IMR-90 (cell line): Measurements from ENCODE around the gene FHAD1. TPM values are rescaled to one million over a fixed set of nuclear protein-coding genes. Genes with fewer than 3 reads are reported as not detected.

Experiments used
- ATAC-seq: fragments of 200-7000 bp; cut with Tn5 transposase; 2 replicates; pipeline ENCODE4 v1.9.1; 2020; ENCODE audit warnings: low read depth, mild to moderate bottlenecking, moderate library complexity
- BruUV-seq: library from RNA; stranded (reverse); fragments of 400-500 nt; replicated peaks from 2 replicates; lab custom pipeline; 2021; lab: Mats Ljungman, UMichigan
- CTCF ChIA-PET: fragments of 300-600 bp; formaldehyde crosslinking; extraction: SDS; loops from one replicate; lab custom pipeline; 2021; ENCODE audit warnings: antibody characterized with exemption; lab: Yijun Ruan, JAX
- POLR2A ChIA-PET: fragments of 300-600 bp; sonication (Branson Sonifier 250); formaldehyde crosslinking; loops from one replicate; lab custom pipeline; 2022; ENCODE audit warnings: antibody characterized with exemption; ENCODE audit not compliant: unreplicated experiment; lab: Charles Lee
- DNase-seq: peaks from one replicate; pipeline ENCODE4 v3.0.0; 2013
- H2AFZ ChIP-seq: replicated peaks from 2 replicates; pipeline ENCODE3; 2013; ENCODE audit warnings: low read length, mild to moderate bottlenecking; ENCODE audit not compliant: poor library complexity
- H2AK5ac ChIP-seq: 2 replicates; pipeline ENCODE4 v1.6.1; 2013; ENCODE audit warnings: low read depth, low read length, inconsistent platforms
- H2AK9ac ChIP-seq: replicated peaks from 2 replicates; pipeline ENCODE3; 2013; ENCODE audit warnings: mild to moderate bottlenecking, low read depth, low read length, moderate library complexity; ENCODE audit not compliant: poor library complexity
- H2BK120ac ChIP-seq: 2 replicates; pipeline ENCODE4 v1.6.1; 2013; ENCODE audit warnings: low read depth, low read length, inconsistent platforms
- H2BK15ac ChIP-seq: 3 replicates; pipeline ENCODE4 v1.6.1; 2013; ENCODE audit warnings: low read depth, low read length, inconsistent platforms
- H2BK20ac ChIP-seq: 2 replicates; pipeline ENCODE4 v1.6.1; 2013; ENCODE audit warnings: low read depth, mild to moderate bottlenecking, inconsistent platforms, low read length, moderate library complexity
- H2BK5ac ChIP-seq: 2 replicates; pipeline ENCODE4 v1.6.1; 2013; ENCODE audit warnings: mild to moderate bottlenecking, low read depth, low read length, inconsistent platforms; ENCODE audit not compliant: poor library complexity, severe bottlenecking
- H3K14ac ChIP-seq: replicated peaks from 2 replicates; pipeline ENCODE4 v1.6.1; 2013; ENCODE audit warnings: low read depth, low read length, inconsistent platforms
- H3K18ac ChIP-seq: 2 replicates; pipeline ENCODE4 v1.6.1; 2013; ENCODE audit warnings: low read depth, low read length, control low read depth
- H3K23ac ChIP-seq: 2 replicates; pipeline ENCODE4 v1.6.1; 2013; ENCODE audit warnings: low read depth, low read length, inconsistent platforms
- H3K27ac ChIP-seq: 2 replicates; pipeline ENCODE4 v1.5.1; 2013; ENCODE audit warnings: mild to moderate bottlenecking, control low read depth, low read length; ENCODE audit not compliant: insufficient read depth
- H3K27me3 ChIP-seq: 2 replicates; pipeline ENCODE4 v1.6.1; 2013; ENCODE audit warnings: low read length; ENCODE audit not compliant: control insufficient read depth, insufficient read depth
- H3K36me3 ChIP-seq: 2 replicates; pipeline ENCODE4 v1.6.1; 2013; ENCODE audit warnings: low read length, mixed read lengths; ENCODE audit not compliant: control insufficient read depth, insufficient read depth
- H3K4ac ChIP-seq: 2 replicates; pipeline ENCODE4 v1.6.1; 2013; ENCODE audit warnings: low read depth, low read length, inconsistent platforms
- H3K4me1 ChIP-seq: 2 replicates; pipeline ENCODE4 v1.6.1; 2013; ENCODE audit warnings: low read length, mixed read lengths; ENCODE audit not compliant: control insufficient read depth, insufficient read depth
- H3K4me2 ChIP-seq: 2 replicates; pipeline ENCODE4 v1.6.1; 2013; ENCODE audit warnings: low read depth, mild to moderate bottlenecking, control low read depth, low read length, moderate library complexity
- H3K4me3 ChIP-seq: 2 replicates; pipeline ENCODE4 v1.5.1; 2013; ENCODE audit warnings: low read depth, mild to moderate bottlenecking, control low read depth, low read length, moderate library complexity; ENCODE audit not compliant: insufficient read depth
- H3K56ac ChIP-seq: 2 replicates; pipeline ENCODE4 v1.6.1; 2013; ENCODE audit warnings: low read length, inconsistent platforms; ENCODE audit not compliant: insufficient read depth; ENCODE audit errors: extremely low read depth
- H3K79me1 ChIP-seq, 2 experiments: 2 replicates each; pipeline ENCODE4 v1.6.1; 2013; ENCODE audit warnings: low read length in 2 of 2, inconsistent platforms in 1 of 2, low read depth in 1 of 2
- H3K9ac ChIP-seq: 2 replicates; pipeline ENCODE4 v1.6.1; 2013; ENCODE audit warnings: low read depth, low read length, control low read depth
- H3K9me1 ChIP-seq: 2 replicates; pipeline ENCODE4 v1.6.1; 2013; ENCODE audit warnings: low read length, inconsistent platforms; ENCODE audit not compliant: insufficient read depth
- H3K9me3 ChIP-seq: 2 replicates; pipeline ENCODE4 v1.6.1; 2013; ENCODE audit warnings: low read length; ENCODE audit not compliant: control insufficient read depth, insufficient read depth
- H4K20me1 ChIP-seq: 2 replicates; pipeline ENCODE4 v1.6.1; 2013; ENCODE audit warnings: low read length, inconsistent platforms; ENCODE audit not compliant: insufficient read depth
- H4K5ac ChIP-seq: 2 replicates; pipeline ENCODE4 v1.6.1; 2013; ENCODE audit warnings: mild to moderate bottlenecking, low read depth, low read length, control low read depth
- H4K8ac ChIP-seq, 2 experiments: 2 replicates each; pipeline ENCODE4 v1.6.1; 2013; ENCODE audit warnings: low read depth in 2 of 2, low read length in 2 of 2, control low read depth in 1 of 2, inconsistent platforms in 1 of 2
- H4K91ac ChIP-seq: 2 replicates; pipeline ENCODE4 v1.6.1; 2013; ENCODE audit warnings: low read depth, low read length, inconsistent platforms; ENCODE audit not compliant: insufficient read depth
- BHLHE40 ChIP-seq: fragments of 150-350 bp; IDR thresholded peaks from 2 replicates; pipeline ENCODE4 v1.6.1; 2016; ENCODE audit warnings: mild to moderate bottlenecking, low read depth, low read length
- CEBPB ChIP-seq: IDR thresholded peaks from 2 replicates; pipeline ENCODE4 v1.6.1; 2012; ENCODE audit warnings: low read depth, low read length, improper control_type of control experiment
- CTCF ChIP-seq: conservative IDR thresholded peaks from 2 replicates; pipeline ENCODE4 v1.5.1; 2012; ENCODE audit warnings: mild to moderate bottlenecking, low read depth, low read length, improper control_type of control experiment
- FOS ChIP-seq: fragments of 150-350 bp; IDR thresholded peaks from 2 replicates; pipeline ENCODE4 v1.6.1; 2016; ENCODE audit warnings: low read depth, low read length
- MAFK ChIP-seq: IDR thresholded peaks from 2 replicates; pipeline ENCODE4 v1.6.1; 2012; ENCODE audit warnings: low read depth, low read length, improper control_type of control experiment
- MAZ ChIP-seq: IDR thresholded peaks from 2 replicates; pipeline ENCODE4 v1.6.1; 2012; ENCODE audit warnings: low read depth, mild to moderate bottlenecking, low read length, improper control_type of control experiment, moderate library complexity, borderline replicate concordance
- MXI1 ChIP-seq: IDR thresholded peaks from 2 replicates; pipeline ENCODE4 v1.6.1; 2012; ENCODE audit warnings: low read depth, mild to moderate bottlenecking, low read length, moderate library complexity, borderline replicate concordance
- NFE2L2 ChIP-seq: fragments of 150-350 bp; IDR thresholded peaks from 2 replicates; pipeline ENCODE4 v1.6.1; 2016; ENCODE audit warnings: low read depth, mild to moderate bottlenecking, low read length
- POLR2A ChIP-seq: IDR thresholded peaks from 2 replicates; pipeline ENCODE4 v1.6.1; 2012; ENCODE audit warnings: mild to moderate bottlenecking, low read depth, low read length
- RAD21 ChIP-seq: IDR thresholded peaks from 2 replicates; pipeline ENCODE4 v1.6.1; 2012; ENCODE audit warnings: low read length, improper control_type of control experiment
- RCOR1 ChIP-seq: IDR thresholded peaks from 2 replicates; pipeline ENCODE4 v1.6.1; 2012; ENCODE audit warnings: mild to moderate bottlenecking, low read length, improper control_type of control experiment; ENCODE audit not compliant: insufficient replicate concordance
- RFX5 ChIP-seq: IDR thresholded peaks from 2 replicates; pipeline ENCODE4 v1.8.0; 2012; ENCODE audit warnings: low read depth, mild to moderate bottlenecking, low read length, moderate library complexity
- SMC3 ChIP-seq: fragments of 150-350 bp; IDR thresholded peaks from 2 replicates; pipeline ENCODE4 v1.6.1; 2016; ENCODE audit warnings: low read depth, mild to moderate bottlenecking, antibody characterized with exemption, low read length, moderate library complexity
- WGBS, 2 experiments: methylation state at CpG; one replicate each; pipeline versions ENCODE4 v1.1.5 to v1.1.7; 2013; ENCODE audit warnings: missing lambda C conversion rate in 2 of 2; ENCODE audit not compliant: insufficient read length in 1 of 2; ENCODE audit errors: extremely low coverage in 2 of 2; 5-methylcytosine and 5-hydroxymethylcytosine counted together
- dilution Hi-C: fragments of 300-500 bp; cut with HindIII; formaldehyde crosslinking; loops from one replicate; pipeline ENCODE4 v1.14.3; 2018; ENCODE audit warnings: low sequenced_read_pairs; ENCODE audit not compliant: unreplicated experiment
- in situ Hi-C: fragments of 300-500 bp; cut with MboI; formaldehyde crosslinking; loops from 3 replicates; pipeline ENCODE4 v1.14.3; 2019; ENCODE audit warnings: low sequenced_read_pairs, inconsistent platforms, mixed read lengths
- intact Hi-C: fragments of 100-400 bp; cut with micrococcal nuclease; formaldehyde crosslinking; loops from 2 replicates; pipeline ENCODE4 v1.10.0; 2022
- polyA plus RNA-seq, 3 experiments: library from polyadenylated mRNA; depleted of rRNA; stranded (reverse); fragments of >200 nt; gene quantifications; 2 replicates each; pipeline ENCODE4 v1.2.3, GENCODE V29; 2012; ENCODE audit warnings: low replicate concordance in 1 of 3
- total RNA-seq: library from RNA; depleted of rRNA; stranded (reverse); fragments of >200 nt; gene quantifications from 2 replicates; pipeline ENCODE4 v1.2.3, GENCODE V29; 2012
- TF ChIP-seq, protein P1 (sequence below): fragments of 150-350 bp; IDR thresholded peaks from 2 replicates; pipeline ENCODE4 v1.6.1; 2016; ENCODE audit warnings: low read depth, mild to moderate bottlenecking, low read length, moderate library complexity, borderline replicate concordance
- TF ChIP-seq, protein P2 (sequence below): fragments of 150-350 bp; IDR thresholded peaks from 2 replicates; pipeline ENCODE4 v1.6.1; 2017; ENCODE audit warnings: mild to moderate bottlenecking, antibody characterized with exemption, low read length, low read depth

Gene FHAD1
- total and polyA plus RNA-seq, 2 of the 4 experiments (the other 2 are of a cell fraction), result not detected

GRCh38 chr1:15258833-15259621 is 12.0 kb downstream of the FHAD1 start:
- Histone ChIP-seq H3K79me1 (no peaks in the 10 kb centered on the region), H3K4ac (no peak overlapping the region), H2BK20ac (no peak overlapping the region), H3K9me1 (peaks cover 5% of the 10 kb centered on the region; the same call in 1 of the 2 replicates), H4K91ac (no peak overlapping the region), H2BK120ac (no peak overlapping the region), H3K4me3 (no peak overlapping the region), H3K4me2 (no peak overlapping the region), H2AFZ (no peak overlapping the region), H3K14ac (no peak overlapping the region), H3K36me3 (no peaks in the 10 kb centered on the region), H2BK15ac (no peak overlapping the region), H3K18ac (no peak overlapping the region), H3K27ac (no peak overlapping the region), H3K9ac (no peak overlapping the region), H3K56ac (no peak overlapping the region), H3K9me3 (no peaks in the 10 kb centered on the region), H3K4me1 (peaks cover 3% of the 10 kb centered on the region; the same call in 1 of the 2 replicates), H2AK5ac (no peak overlapping the region), H4K20me1 (no peaks in the 10 kb centered on the region), H3K27me3 (peaks cover 2% of the 10 kb centered on the region), H2BK5ac (no peak overlapping the region), H3K23ac (no peak overlapping the region), H4K8ac (no peak overlapping the region), H4K5ac (no peak overlapping the region), H2AK9ac (no peak overlapping the region)
- CTCF ChIA-PET, result interaction anchor here (0.6 kb wide), 2 partner anchors 82 to 297 kb away, joined by 3 read pairs; no protein-coding TSS in a partner anchor
- intact Hi-C loops, result no loop called here
- POLR2A ChIA-PET, result no interaction called here
- 100% methylated on average over 1 of the region's 13 CpGs; no CpG with 5 or more reads in 1 of the 2 experiments for WGBS, 2 experiments
- dilution Hi-C loops, result no loop called here
- in situ Hi-C loops, result no loop called here
- no peak for DNase-seq
- no peak for ATAC-seq
- no TSS peak for BruUV-seq
- TF ChIP-seq, protein P1, sequence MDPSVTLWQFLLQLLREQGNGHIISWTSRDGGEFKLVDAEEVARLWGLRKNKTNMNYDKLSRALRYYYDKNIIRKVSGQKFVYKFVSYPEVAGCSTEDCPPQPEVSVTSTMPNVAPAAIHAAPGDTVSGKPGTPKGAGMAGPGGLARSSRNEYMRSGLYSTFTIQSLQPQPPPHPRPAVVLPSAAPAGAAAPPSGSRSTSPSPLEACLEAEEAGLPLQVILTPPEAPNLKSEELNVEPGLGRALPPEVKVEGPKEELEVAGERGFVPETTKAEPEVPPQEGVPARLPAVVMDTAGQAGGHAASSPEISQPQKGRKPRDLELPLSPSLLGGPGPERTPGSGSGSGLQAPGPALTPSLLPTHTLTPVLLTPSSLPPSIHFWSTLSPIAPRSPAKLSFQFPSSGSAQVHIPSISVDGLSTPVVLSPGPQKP, result no peak
- TF ChIP-seq, protein P2, sequence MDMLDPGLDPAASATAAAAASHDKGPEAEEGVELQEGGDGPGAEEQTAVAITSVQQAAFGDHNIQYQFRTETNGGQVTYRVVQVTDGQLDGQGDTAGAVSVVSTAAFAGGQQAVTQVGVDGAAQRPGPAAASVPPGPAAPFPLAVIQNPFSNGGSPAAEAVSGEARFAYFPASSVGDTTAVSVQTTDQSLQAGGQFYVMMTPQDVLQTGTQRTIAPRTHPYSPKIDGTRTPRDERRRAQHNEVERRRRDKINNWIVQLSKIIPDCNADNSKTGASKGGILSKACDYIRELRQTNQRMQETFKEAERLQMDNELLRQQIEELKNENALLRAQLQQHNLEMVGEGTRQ, result no peak
- no peak for TF ChIP-seq RAD21
- no peak for TF ChIP-seq BHLHE40
- no peak for TF ChIP-seq RCOR1
- TF ChIP-seq RFX5, result no peak
- TF ChIP-seq POLR2A, result no peak
- no peak for TF ChIP-seq MAZ
- no peak for TF ChIP-seq FOS
- TF ChIP-seq NFE2L2, result no peak
- no peak for TF ChIP-seq MAFK
- no peak for TF ChIP-seq SMC3
- TF ChIP-seq MXI1, result no peak
- no peak for TF ChIP-seq CEBPB
- TF ChIP-seq CTCF, result no peak
